OCI-LY7 (cell line): Measurements from ENCODE around the gene TMEM270.

Experiments used
- EZH2phosphoT487 ChIP-seq: fragments of 200-600 bp; sonication (generic); IDR thresholded peaks from 2 replicates; pipeline ENCODE4 v1.6.1; 2018; ENCODE audit warnings: low read depth, borderline replicate concordance, mild to moderate bottlenecking, mixed run types, antibody characterized with exemption, low read length, moderate library complexity, mixed read lengths
- TF ChIP-seq, protein P1 (sequence below): fragments of 200-600 bp; sonication (generic); conservative IDR thresholded peaks from 2 replicates; pipeline ENCODE4 v1.5.1; 2014; ENCODE audit warnings: mild to moderate bottlenecking, antibody characterized with exemption, low read length, moderate library complexity, mixed read lengths

GRCh38 chr7:73908123-73908611 lies 47.2 kb downstream of the TMEM270 start:
- TF ChIP-seq, protein P1, sequence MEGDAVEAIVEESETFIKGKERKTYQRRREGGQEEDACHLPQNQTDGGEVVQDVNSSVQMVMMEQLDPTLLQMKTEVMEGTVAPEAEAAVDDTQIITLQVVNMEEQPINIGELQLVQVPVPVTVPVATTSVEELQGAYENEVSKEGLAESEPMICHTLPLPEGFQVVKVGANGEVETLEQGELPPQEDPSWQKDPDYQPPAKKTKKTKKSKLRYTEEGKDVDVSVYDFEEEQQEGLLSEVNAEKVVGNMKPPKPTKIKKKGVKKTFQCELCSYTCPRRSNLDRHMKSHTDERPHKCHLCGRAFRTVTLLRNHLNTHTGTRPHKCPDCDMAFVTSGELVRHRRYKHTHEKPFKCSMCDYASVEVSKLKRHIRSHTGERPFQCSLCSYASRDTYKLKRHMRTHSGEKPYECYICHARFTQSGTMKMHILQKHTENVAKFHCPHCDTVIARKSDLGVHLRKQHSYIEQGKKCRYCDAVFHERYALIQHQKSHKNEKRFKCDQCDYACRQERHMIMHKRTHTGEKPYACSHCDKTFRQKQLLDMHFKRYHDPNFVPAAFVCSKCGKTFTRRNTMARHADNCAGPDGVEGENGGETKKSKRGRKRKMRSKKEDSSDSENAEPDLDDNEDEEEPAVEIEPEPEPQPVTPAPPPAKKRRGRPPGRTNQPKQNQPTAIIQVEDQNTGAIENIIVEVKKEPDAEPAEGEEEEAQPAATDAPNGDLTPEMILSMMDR = no peak
- no peak for TF ChIP-seq EZH2phosphoT487
